ENCODE measurements around the gene LDLR. TPM values are rescaled to one million over a fixed set of nuclear protein-coding genes. Genes with fewer than 3 reads are reported as not detected.

The LDLR gene
- total RNA-seq, 1 experiment from 2014 or later = 182 TPM

GRCh38 chr19:11090997-11091702 is 1.9 kb downstream of the LDLR start:
- H3K4me1 ChIP-seq (replicated peaks; ENCODE audit: insufficient read depth) = peaks cover 70% of the 10 kb centered on the region
- peaks cover 31% of the 10 kb centered on the region for H3K36me3 ChIP-seq (ENCODE audit: low read depth)
- H2AFZ ChIP-seq = no peak overlapping the region
- H3K79me2 ChIP-seq (ENCODE audit: low read depth) = peaks cover 56% of the 10 kb centered on the region
- H4K20me1 ChIP-seq (ENCODE audit: insufficient read depth) = peaks cover 26% of the 10 kb centered on the region
- H3K27ac ChIP-seq = peak overlapping the region; percentile 98
- no peak for DNase-seq
- POLR2A ChIA-PET (ENCODE audit: unreplicated experiment) = interaction anchor here (0.6 to 0.7 kb wide), 2 partner anchors 208 to 330 kb away, joined by 5 to 7 read pairs; no protein-coding TSS in a partner anchor
- CTCF ChIA-PET = interaction anchor here (0.5 to 1.0 kb wide), 2 partner anchors 55 to 150 kb away, joined by 3 to 6 read pairs; no protein-coding TSS in a partner anchor
- peak overlapping the region; percentile 96 for H3K4me2 ChIP-seq
- TSS peak; percentile 25 for BruUV-seq (replicated peaks)
- no peaks in the 10 kb centered on the region for H3K9me3 ChIP-seq (ENCODE audit: insufficient read depth, low read depth)
- H3K27me3 ChIP-seq (ENCODE audit: insufficient read depth, low read depth) = no peaks in the 10 kb centered on the region
- H3F3A ChIP-seq (ENCODE audit: insufficient read depth, low read depth) = peaks cover 71% of the 10 kb centered on the region
- intact Hi-C loops (cut with micrococcal nuclease; ENCODE audit: unreplicated experiment) = loop anchor here (5.0 kb wide), 1 partner anchor 46 kb away; no protein-coding TSS in a partner anchor
- no peak for TF ChIP-seq EZH2 (IDR thresholded peaks at IDR 0.05; ENCODE audit: low read depth)
- 0 out of 2 replicates have a peak, but pooled peaks have one; percentile 10 for TF ChIP-seq CTCF (conservative IDR thresholded peaks at IDR 0.05)
- peak overlapping the region; percentile 90 for H3K4me3 ChIP-seq
- H3K9me2 ChIP-seq (ENCODE audit: insufficient read depth) = no peaks in the 10 kb centered on the region

GRCh38 chr19:11091703-11092153 is 2.5 kb downstream of the LDLR start:
- peak overlapping the region; percentile 90 for H3K4me3 ChIP-seq
- H4K20me1 ChIP-seq (ENCODE audit: insufficient read depth) = peaks cover 31% of the 10 kb centered on the region
- H3K36me3 ChIP-seq (ENCODE audit: low read depth) = peaks cover 37% of the 10 kb centered on the region
- H3K4me1 ChIP-seq (replicated peaks; ENCODE audit: insufficient read depth) = peaks cover 70% of the 10 kb centered on the region
- CTCF ChIA-PET = interaction anchor here (1.0 kb wide), 1 partner anchor 56 kb away, joined by 3 read pairs; no protein-coding TSS in a partner anchor
- H3K9me3 ChIP-seq (ENCODE audit: insufficient read depth, low read depth) = no peaks in the 10 kb centered on the region
- DNase-seq = peak; percentile 80 to 99
- no peak overlapping the region for H2AFZ ChIP-seq
- peaks cover 61% of the 10 kb centered on the region for H3K79me2 ChIP-seq (ENCODE audit: low read depth)
- POLR2A ChIA-PET (ENCODE audit: unreplicated experiment) = no interaction called here
- BruUV-seq (replicated peaks) = no TSS peak
- no peaks in the 10 kb centered on the region for H3K27me3 ChIP-seq (ENCODE audit: insufficient read depth, low read depth)
- no peaks in the 10 kb centered on the region for H3K9me2 ChIP-seq (ENCODE audit: insufficient read depth)
- peaks cover 75% of the 10 kb centered on the region for H3F3A ChIP-seq (ENCODE audit: insufficient read depth, low read depth)
- peak overlapping the region; percentile 98 for H3K27ac ChIP-seq
- TF ChIP-seq CTCF (conservative IDR thresholded peaks at IDR 0.05) = no peak
- no peak for TF ChIP-seq EZH2 (IDR thresholded peaks at IDR 0.05; ENCODE audit: low read depth)
- intact Hi-C loops (cut with micrococcal nuclease; ENCODE audit: unreplicated experiment) = loop anchor here (5.0 kb wide), 1 partner anchor 46 kb away; no protein-coding TSS in a partner anchor
- H3K4me2 ChIP-seq = peak overlapping the region; percentile 96

GRCh38 chr19:11092181-11092538 is 2.9 kb downstream of the LDLR start:
- Histone ChIP-seq H3F3A (ENCODE audit: insufficient read depth, low read depth) (peaks cover 77% of the 10 kb centered on the region), H3K36me3 (ENCODE audit: low read depth) (peaks cover 38% of the 10 kb centered on the region), H3K9me2 (ENCODE audit: insufficient read depth) (no peaks in the 10 kb centered on the region), H3K9me3 (ENCODE audit: insufficient read depth, low read depth) (no peaks in the 10 kb centered on the region), H4K20me1 (ENCODE audit: insufficient read depth) (peaks cover 36% of the 10 kb centered on the region), H3K4me3 (peak overlapping the region; percentile 90), H3K79me2 (ENCODE audit: low read depth) (peaks cover 66% of the 10 kb centered on the region), H3K4me2 (peak overlapping the region; percentile 96), H3K27me3 (ENCODE audit: insufficient read depth, low read depth) (no peaks in the 10 kb centered on the region), H3K27ac (peak overlapping the region; percentile 98), H2AFZ (no peak overlapping the region), H3K4me1 (replicated peaks; ENCODE audit: insufficient read depth) (peaks cover 73% of the 10 kb centered on the region)
- CTCF ChIA-PET = interaction anchor here (1.0 kb wide), 1 partner anchor 56 kb away, joined by 3 read pairs; no protein-coding TSS in a partner anchor
- POLR2A ChIA-PET (ENCODE audit: unreplicated experiment) = no interaction called here
- TF ChIP-seq EZH2 (IDR thresholded peaks at IDR 0.05; ENCODE audit: low read depth) = no peak
- no peak for TF ChIP-seq CTCF (conservative IDR thresholded peaks at IDR 0.05)
- no TSS peak for BruUV-seq (replicated peaks)
- peak in 1 of 2 experiments; percentile 91 for DNase-seq
- intact Hi-C loops (cut with micrococcal nuclease; ENCODE audit: unreplicated experiment) = loop anchor here (5.0 kb wide), 1 partner anchor 45 kb away; no protein-coding TSS in a partner anchor

Measured in PC-9 (cell line).